Activated naive CD8-positive, alpha-beta T cell (primary cell): ENCODE measurements around the gene DMD.
"Not testable (repeated sequence)": the region's sequence is repeated elsewhere in the genome, so short reads cannot be mapped to it uniquely, and the experiment has no call there.

ENCODE experiments used
- H3K27ac Mint-ChIP-seq: one replicate; pipeline ENCODE4 v1.8.0; 2021; ENCODE audit warnings: mixed read lengths
- H3K27me3 Mint-ChIP-seq: one replicate; pipeline ENCODE4 v1.8.0; 2021; ENCODE audit warnings: mixed read lengths
- H3K36me3 Mint-ChIP-seq: one replicate; pipeline ENCODE4 v1.8.0; 2021; ENCODE audit warnings: mixed read lengths
- H3K4me1 Mint-ChIP-seq: one replicate; pipeline ENCODE4 v1.8.0; 2021; ENCODE audit warnings: low read depth, mixed read lengths
- H3K4me3 Mint-ChIP-seq: one replicate; pipeline ENCODE4 v1.8.0; 2021; ENCODE audit warnings: mild to moderate bottlenecking, mixed read lengths
- H3K9me3 Mint-ChIP-seq: one replicate; pipeline ENCODE4 v1.8.0; 2021; ENCODE audit warnings: low read depth, mixed read lengths

The DMD gene

GRCh38 chrX:32268207-32268606 lies 943.1 kb downstream of the DMD start:
- no peaks in the 10 kb centered on the region for H3K4me1 Mint-ChIP-seq
- H3K27me3 Mint-ChIP-seq = no peaks in the 10 kb centered on the region
- H3K9me3 Mint-ChIP-seq = peaks cover 3% of the 10 kb centered on the region
- no peak overlapping the region for H3K27ac Mint-ChIP-seq
- H3K4me3 Mint-ChIP-seq = no peak overlapping the region
- no peaks in the 10 kb centered on the region for H3K36me3 Mint-ChIP-seq

GRCh38 chrX:32267796-32268195 lies 943.6 kb downstream of the DMD start:
- no peak overlapping the region for H3K4me3 Mint-ChIP-seq

GRCh38 chrX:32246675-32247074 lies 964.7 kb downstream of the DMD start:
- H3K4me1 Mint-ChIP-seq, H3K36me3 Mint-ChIP-seq, H3K4me3 Mint-ChIP-seq, H3K9me3 Mint-ChIP-seq, H3K27me3 Mint-ChIP-seq, H3K27ac Mint-ChIP-seq: not testable (repeated sequence)

More at GRCh38 chrX:32267796-32268195, 943.6 kb downstream of the DMD start:
- H3K36me3 Mint-ChIP-seq = no peaks in the 10 kb centered on the region
- H3K27ac Mint-ChIP-seq = no peak overlapping the region
- H3K27me3 Mint-ChIP-seq = no peaks in the 10 kb centered on the region
- no peaks in the 10 kb centered on the region for H3K4me1 Mint-ChIP-seq
- peaks cover 7% of the 10 kb centered on the region for H3K9me3 Mint-ChIP-seq

GRCh38 chrX:32195611-32196010 lies 1015.7 kb downstream of the DMD start:
- Mint-ChIP-seq H3K4me1 (no peaks in the 10 kb centered on the region), H3K4me3 (no peak overlapping the region), H3K36me3 (no peaks in the 10 kb centered on the region), H3K9me3 (no peaks in the 10 kb centered on the region), H3K27me3 (no peaks in the 10 kb centered on the region), H3K27ac (no peak overlapping the region)

GRCh38 chrX:32191316-32191715 lies 1020.0 kb downstream of the DMD start:
- H3K9me3 Mint-ChIP-seq = no peaks in the 10 kb centered on the region
- no peak overlapping the region for H3K4me3 Mint-ChIP-seq

GRCh38 chrX:32185160-32185559 lies 1026.2 kb downstream of the DMD start:
- no peaks in the 10 kb centered on the region for H3K4me1 Mint-ChIP-seq
- no peak overlapping the region for H3K27ac Mint-ChIP-seq
- H3K9me3 Mint-ChIP-seq = no peaks in the 10 kb centered on the region
- no peaks in the 10 kb centered on the region for H3K36me3 Mint-ChIP-seq
- no peaks in the 10 kb centered on the region for H3K27me3 Mint-ChIP-seq
- no peak overlapping the region for H3K4me3 Mint-ChIP-seq

More at GRCh38 chrX:32191316-32191715, 1020.0 kb downstream of the DMD start:
- Mint-ChIP-seq H3K36me3 (no peaks in the 10 kb centered on the region), H3K27me3 (no peaks in the 10 kb centered on the region), H3K4me1 (no peaks in the 10 kb centered on the region), H3K27ac (no peak overlapping the region)

GRCh38 chrX:32183066-32183465 lies 1028.3 kb downstream of the DMD start:
- H3K4me1 Mint-ChIP-seq = no peaks in the 10 kb centered on the region
- H3K27ac Mint-ChIP-seq = no peak overlapping the region
- H3K9me3 Mint-ChIP-seq = no peaks in the 10 kb centered on the region
- no peaks in the 10 kb centered on the region for H3K27me3 Mint-ChIP-seq
- H3K4me3 Mint-ChIP-seq = no peak overlapping the region
- H3K36me3 Mint-ChIP-seq = no peaks in the 10 kb centered on the region

- H3K36me3 Mint-ChIP-seq = no peaks in the 10 kb centered on the region
- H3K4me1 Mint-ChIP-seq = no peaks in the 10 kb centered on the region
- H3K27ac Mint-ChIP-seq = no peak overlapping the region
- H3K9me3 Mint-ChIP-seq = no peaks in the 10 kb centered on the region
- no peaks in the 10 kb centered on the region for H3K27me3 Mint-ChIP-seq
- H3K4me3 Mint-ChIP-seq = no peak overlapping the region
Measured at GRCh38 chrX:32176510-32176909, 1034.8 kb downstream of the DMD start.

GRCh38 chrX:32170481-32170880 lies 1040.9 kb downstream of the DMD start:
- no peaks in the 10 kb centered on the region for H3K27me3 Mint-ChIP-seq
- H3K36me3 Mint-ChIP-seq = no peaks in the 10 kb centered on the region
- no peak overlapping the region for H3K27ac Mint-ChIP-seq
- H3K4me1 Mint-ChIP-seq = no peaks in the 10 kb centered on the region
- no peaks in the 10 kb centered on the region for H3K9me3 Mint-ChIP-seq
- H3K4me3 Mint-ChIP-seq = no peak overlapping the region

GRCh38 chrX:32155044-32155638 lies 1056.2 kb downstream of the DMD start:
- no peaks in the 10 kb centered on the region for H3K36me3 Mint-ChIP-seq
- H3K4me1 Mint-ChIP-seq = no peaks in the 10 kb centered on the region
- no peak overlapping the region for H3K27ac Mint-ChIP-seq
- H3K9me3 Mint-ChIP-seq = no peaks in the 10 kb centered on the region
- H3K27me3 Mint-ChIP-seq = no peaks in the 10 kb centered on the region
- H3K4me3 Mint-ChIP-seq = no peak overlapping the region

GRCh38 chrX:32153585-32153984 lies 1057.8 kb downstream of the DMD start:
- Mint-ChIP-seq H3K36me3 (no peaks in the 10 kb centered on the region), H3K4me3 (no peak overlapping the region), H3K27ac (no peak overlapping the region), H3K27me3 (no peaks in the 10 kb centered on the region), H3K9me3 (no peaks in the 10 kb centered on the region), H3K4me1 (no peaks in the 10 kb centered on the region)

GRCh38 chrX:32150141-32150540 lies 1061.2 kb downstream of the DMD start:
- H3K9me3 Mint-ChIP-seq = no peaks in the 10 kb centered on the region
- H3K27ac Mint-ChIP-seq = no peak overlapping the region
- H3K27me3 Mint-ChIP-seq = no peaks in the 10 kb centered on the region
- no peaks in the 10 kb centered on the region for H3K36me3 Mint-ChIP-seq
- H3K4me3 Mint-ChIP-seq = no peak overlapping the region
- no peaks in the 10 kb centered on the region for H3K4me1 Mint-ChIP-seq

- no peaks in the 10 kb centered on the region for H3K36me3 Mint-ChIP-seq
- no peaks in the 10 kb centered on the region for H3K4me1 Mint-ChIP-seq
- no peaks in the 10 kb centered on the region for H3K27me3 Mint-ChIP-seq
- no peaks in the 10 kb centered on the region for H3K9me3 Mint-ChIP-seq
- no peak overlapping the region for H3K4me3 Mint-ChIP-seq
- H3K27ac Mint-ChIP-seq = no peak overlapping the region
Measured at GRCh38 chrX:32141841-32142240, 1069.5 kb downstream of the DMD start.

- no peak overlapping the region for H3K27ac Mint-ChIP-seq
- no peaks in the 10 kb centered on the region for H3K4me1 Mint-ChIP-seq
- no peaks in the 10 kb centered on the region for H3K9me3 Mint-ChIP-seq
- no peaks in the 10 kb centered on the region for H3K27me3 Mint-ChIP-seq
- no peak overlapping the region for H3K4me3 Mint-ChIP-seq
- no peaks in the 10 kb centered on the region for H3K36me3 Mint-ChIP-seq
Measured at GRCh38 chrX:32139476-32139875, 1071.9 kb downstream of the DMD start.

GRCh38 chrX:32137525-32137924 lies 1073.8 kb downstream of the DMD start:
- no peaks in the 10 kb centered on the region for H3K36me3 Mint-ChIP-seq
- no peaks in the 10 kb centered on the region for H3K9me3 Mint-ChIP-seq
- no peak overlapping the region for H3K4me3 Mint-ChIP-seq
- H3K27ac Mint-ChIP-seq = no peak overlapping the region
- no peaks in the 10 kb centered on the region for H3K4me1 Mint-ChIP-seq
- no peaks in the 10 kb centered on the region for H3K27me3 Mint-ChIP-seq

GRCh38 chrX:32126997-32127396 lies 1084.4 kb downstream of the DMD start:
- no peaks in the 10 kb centered on the region for H3K9me3 Mint-ChIP-seq
- H3K4me3 Mint-ChIP-seq = no peak overlapping the region
- no peaks in the 10 kb centered on the region for H3K4me1 Mint-ChIP-seq
- H3K36me3 Mint-ChIP-seq = no peaks in the 10 kb centered on the region
- H3K27me3 Mint-ChIP-seq = no peaks in the 10 kb centered on the region
- H3K27ac Mint-ChIP-seq = no peak overlapping the region
